ENCODE data around the gene DNAJC13.
"Not testable (repeated sequence)": the region's sequence is repeated elsewhere in the genome, so short reads cannot be mapped to it uniquely, and the experiment has no call there.

DNAJC13 gene

DNA sequence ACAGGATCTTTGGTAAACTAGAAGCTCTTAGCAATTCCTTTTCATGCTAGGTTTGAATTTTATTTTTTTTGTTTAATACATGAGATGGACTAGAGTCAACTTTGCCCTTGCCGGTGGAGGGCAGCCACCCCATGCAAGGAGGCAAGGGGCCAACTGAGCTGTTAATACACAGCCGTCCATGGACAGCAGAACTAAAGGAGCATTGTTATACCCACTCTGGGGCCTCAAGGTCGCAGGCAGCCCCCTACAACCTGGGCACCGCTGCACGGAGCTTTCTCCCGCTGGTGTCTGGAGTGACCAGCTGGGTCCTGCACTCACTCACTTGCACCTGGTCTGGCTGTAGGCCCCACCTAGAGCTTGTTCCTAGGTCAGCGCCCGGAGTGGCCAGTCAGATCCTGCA, 131.9 kb downstream of the DNAJC13 start:
- no peak for DNase-seq

DNA sequence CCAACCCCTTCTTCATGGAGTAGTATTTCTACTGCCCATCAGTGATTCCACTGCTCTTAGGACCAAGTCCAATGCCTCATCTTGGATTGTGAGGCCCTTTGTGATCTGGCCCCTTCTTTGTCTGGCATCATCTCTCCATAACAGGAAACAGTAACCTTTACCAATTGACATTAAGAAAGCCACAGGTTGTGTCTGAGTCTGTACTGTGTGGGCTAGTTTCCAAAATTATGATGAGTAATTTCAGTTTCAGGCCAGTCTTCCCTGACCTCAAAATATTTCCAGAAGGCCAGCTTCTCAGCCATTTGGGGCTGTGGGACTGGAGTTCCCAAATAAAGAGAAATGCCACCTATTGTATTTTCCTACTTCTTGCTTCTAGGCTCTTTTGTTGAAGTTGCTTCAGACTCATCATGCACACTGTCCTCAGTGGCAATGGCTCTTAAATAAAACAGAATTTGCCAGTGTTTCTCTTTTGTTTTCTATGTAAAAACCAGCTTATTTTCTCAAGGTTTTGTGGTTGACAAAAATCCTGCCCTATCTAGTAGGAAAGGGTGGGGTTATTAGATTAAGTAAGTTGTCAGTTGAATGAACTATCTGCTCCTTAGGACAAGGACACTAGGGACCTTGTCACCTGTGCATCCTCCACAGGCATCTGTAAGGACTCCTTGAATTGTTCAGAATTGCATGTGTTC, 132.7 kb downstream of the DNAJC13 start:
- no peak for DNase-seq

DNA sequence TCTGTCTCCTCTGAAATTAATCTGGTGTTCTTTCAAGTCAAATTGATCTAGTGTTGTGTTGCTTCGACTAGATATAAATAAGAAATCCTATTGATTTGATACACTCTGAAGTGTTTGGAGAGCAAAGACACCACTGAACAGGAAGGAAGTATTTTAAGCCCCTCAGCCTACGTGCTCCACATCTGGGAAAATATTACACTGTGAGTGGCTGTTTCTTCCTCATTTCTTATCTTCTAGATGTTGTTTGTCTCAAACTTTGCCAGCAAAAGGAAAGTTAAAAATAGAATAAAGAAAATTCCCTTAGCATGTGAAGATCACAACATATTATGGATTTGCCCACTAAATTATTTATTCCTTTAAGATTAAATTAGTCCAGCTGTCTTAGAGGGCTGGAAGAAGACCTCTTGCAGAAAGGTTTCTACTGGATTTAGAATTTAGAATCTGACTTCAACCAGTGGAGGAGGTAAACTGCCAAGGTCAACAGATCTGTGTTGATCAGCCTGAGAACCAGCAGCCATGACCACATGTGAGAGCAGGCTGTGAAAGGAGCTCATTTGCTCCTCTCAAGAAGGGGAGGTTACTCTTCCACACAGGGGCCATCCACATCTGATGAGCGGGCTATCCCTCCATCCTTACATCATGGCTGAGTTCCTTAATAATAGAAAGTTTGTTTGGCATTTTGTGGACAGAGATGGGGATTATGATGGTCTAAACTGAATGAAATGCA, 133.4 kb downstream of the DNAJC13 start:
- DNase-seq = no peak

DNA sequence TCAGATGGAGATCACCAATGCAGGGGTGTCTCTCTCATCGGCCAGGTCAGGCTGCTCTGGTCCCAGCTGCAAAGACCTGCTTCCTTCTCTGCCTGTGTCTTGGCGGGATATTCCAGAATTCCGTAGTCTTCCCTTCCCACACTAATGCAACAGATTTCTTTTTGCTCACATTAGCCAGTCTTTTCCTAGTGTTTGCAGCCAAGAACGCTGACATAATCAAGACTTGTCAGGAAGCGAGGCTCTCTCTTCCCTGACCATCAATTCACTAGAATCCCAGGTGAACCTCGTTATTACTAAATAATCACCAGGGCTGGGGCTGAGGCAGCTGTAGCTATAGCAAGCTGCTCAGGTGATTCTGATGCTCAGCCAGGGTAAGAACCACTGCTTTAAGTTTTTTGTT, 136.5 kb downstream of the DNAJC13 start:
- DNase-seq = no peak

DNA sequence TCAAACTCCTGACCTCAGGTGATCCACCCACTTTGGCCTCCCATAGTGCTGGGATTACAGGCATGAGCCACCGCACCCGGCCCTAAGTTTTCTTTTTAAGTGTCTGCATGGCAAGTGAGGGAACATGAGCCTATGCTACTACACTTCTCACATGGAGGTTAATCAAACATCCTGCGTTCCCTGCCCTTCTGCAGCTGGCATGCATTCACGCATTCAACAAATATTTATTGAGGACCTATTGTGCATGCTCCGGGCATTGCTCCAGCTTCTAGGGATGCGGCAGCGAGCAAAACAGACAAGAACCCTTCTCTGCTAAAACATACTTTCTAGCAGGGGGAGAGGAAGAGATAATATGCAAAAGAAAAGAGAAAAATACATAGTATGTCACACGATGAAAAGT, 137.1 kb downstream of the DNAJC13 start:
- no peak for DNase-seq

DNA sequence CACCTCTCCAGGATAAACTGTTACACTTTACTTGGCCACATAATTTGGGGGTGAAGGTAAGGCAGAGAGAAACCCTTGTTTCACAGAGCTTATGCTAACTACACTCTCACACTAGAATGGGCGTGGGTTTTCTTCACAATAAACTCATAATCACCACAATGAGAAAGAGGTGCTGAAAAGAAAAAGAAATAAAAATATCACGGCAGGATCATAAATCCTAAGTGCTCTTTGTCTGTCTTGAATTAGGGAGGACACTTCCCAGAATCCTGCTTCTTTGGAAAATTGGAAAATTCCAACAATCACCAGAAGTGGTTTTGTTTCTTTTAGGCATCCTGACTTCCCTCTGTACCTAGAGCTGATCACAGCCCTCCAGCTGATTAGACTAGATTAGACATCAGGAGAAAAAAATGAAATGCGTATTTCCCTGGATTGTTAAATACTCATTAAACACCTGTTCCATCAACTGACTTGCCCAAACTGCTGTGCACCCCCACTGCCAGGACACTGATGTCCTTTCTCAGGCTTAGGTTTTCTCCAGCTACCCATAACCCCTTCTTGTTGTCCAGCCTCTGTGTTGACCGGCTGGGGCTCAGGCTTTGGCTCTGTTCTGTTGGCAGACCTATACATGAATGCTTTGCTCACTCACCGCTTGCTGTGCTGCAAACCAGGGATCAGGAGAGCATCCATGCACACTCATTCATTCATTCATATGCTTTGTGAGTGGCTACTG, 138.2 kb downstream of the DNAJC13 start:
- no peak for DNase-seq

DNA sequence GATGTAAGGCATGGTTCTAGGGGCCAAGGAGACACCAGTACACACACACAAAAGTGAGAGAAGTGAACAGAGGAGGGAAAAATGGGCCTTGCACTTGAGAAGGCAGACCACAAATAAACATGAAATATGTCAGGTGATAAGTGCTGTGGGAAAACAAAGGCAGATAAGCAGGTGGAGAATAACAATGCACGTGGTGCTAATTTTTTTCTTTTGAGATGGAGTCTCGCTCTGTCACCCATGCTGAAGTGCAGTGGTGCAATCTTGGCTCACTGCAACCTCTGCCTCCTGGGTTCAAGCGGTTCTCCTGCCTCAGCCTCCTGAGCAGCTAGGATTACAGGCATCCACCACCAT, 138.7 kb downstream of the DNAJC13 start:
- not testable (repeated sequence) for DNase-seq

DNA sequence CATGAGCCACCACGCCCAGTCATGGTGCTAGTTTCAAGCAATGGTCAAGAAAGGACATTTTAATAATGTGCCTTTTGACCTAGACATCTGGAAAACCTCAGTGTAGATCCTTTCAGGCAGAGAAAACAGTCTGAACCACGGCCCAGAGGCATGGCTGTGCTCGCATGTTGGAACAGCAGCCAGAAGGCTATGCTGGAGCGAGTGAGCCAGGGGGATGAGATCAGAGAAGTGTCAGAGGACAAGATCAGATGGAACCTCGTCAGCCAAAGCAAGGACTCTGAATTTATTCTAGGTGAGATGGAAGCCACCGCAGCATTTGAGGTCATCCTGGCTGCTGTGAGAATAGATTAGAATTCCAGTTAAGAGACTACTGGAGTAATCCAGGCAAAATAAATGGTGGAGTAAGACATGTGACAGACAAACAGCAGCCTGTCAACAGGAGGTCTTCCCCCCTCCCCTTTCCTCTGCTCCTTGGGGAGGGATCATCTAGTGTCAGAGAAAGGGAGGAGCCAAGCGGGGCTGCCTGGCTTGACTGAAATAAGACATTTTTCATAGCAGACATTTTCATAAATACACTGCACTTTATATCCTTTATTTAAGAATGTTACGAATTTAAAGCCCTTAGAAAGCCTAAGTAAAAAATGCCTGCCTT, 139.3 kb downstream of the DNAJC13 start:
- DNase-seq = no peak

DNA sequence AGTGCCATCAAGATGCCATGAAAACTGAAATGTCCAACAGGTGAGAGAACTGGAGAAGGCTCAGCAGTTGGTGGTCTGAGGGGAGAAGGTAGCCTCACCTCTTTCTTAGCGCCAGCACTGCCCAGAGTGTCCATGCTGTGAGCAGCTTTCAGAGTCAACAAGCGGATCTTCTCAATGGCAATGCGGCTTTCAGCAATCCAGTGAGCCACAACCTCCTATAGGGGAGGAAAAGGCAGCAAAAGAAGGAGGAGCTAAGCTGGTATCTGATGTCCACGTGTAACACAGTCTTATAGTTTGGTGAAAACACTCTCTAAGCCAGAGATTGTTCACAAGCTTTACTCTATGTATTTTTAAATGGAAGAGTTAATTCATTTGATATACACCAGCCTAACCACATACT, 143.7 kb downstream of the DNAJC13 start:
- DNase-seq = no peak

DNA sequence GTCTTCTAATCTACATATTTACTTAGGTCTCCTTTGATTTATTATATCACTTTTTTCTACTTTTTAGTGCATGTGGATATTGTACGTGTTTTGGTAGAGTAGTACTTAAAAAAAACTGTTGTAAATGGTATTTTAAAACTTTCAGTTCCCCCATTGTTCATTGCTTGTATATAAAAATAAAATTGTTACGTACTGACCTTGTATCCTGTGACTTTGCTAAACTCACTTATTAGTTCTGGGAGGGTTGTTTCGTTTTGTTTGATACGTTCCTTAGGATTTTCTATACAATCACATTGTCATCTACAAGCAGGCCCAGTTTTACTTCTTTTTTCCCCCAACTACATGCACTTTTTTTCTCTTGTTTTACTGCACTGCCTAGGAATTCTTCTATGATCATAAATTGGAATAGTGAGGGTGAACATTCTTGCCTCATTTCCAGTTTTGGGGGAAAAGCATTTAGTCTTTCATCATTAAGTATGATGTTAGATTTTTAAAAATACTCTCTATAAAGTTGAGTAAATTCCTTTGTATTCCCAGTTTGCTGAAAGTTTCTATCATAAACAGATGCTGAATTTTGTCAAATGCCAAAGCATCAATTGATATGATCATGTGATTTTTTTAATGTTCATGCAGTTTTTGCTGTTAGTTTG, 146.2 kb downstream of the DNAJC13 start:
- no peak for DNase-seq

DNA sequence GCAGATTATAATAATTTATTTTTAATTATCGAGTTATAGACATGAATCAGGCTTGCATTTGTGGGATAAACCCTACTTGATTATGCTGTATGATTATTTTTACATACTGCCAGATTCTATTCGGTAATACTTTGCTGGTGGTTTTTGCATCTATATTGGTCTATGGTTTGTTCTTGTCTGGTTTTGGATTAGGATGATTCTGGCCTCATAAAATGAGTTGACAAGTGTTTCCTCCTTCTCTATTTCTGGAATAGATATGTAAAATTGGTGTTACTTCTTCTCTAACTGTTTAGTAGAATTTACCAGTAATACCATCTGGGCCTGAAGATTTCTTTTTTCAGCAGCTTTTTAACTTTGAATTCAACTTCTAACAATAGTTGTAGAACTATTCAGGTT, 146.8 kb downstream of the DNAJC13 start:
- no peak for DNase-seq

DNA sequence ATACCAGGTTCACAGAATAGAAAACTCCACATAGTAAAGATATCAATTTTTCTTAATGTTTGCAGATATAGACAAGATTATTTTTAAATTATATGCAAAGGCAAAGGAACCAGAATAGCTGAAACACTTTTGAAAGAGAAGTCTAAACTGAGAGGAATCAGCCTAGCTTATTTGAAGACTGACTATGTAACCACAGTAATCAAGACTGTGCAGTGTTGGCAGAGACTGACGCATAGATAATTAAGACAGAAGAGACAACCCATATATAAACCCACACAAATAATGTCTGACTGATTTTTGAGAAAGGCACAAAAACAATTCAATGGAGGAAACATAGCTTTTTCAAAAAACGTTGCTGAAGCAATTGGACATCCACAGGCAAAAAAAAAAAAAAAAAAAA, 151.1 kb downstream of the DNAJC13 start:
- no peak for DNase-seq

DNA sequence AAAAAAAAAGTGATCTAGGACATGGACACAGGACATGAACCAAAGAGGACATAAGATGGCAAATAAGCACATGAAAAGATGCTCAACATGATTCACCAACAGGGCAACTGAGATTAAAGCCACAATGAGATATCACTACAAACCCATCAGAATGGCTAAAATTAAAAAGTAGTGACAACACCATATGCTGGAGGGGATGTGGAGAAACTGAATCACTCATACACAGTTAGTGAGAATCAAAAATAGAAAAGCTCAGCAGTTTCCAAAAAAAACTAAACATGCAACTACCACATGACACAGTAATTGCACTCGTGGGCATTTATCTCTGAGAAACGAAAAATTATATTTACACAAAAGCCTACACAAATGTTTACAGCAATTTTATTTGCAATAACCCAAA, 151.9 kb downstream of the DNAJC13 start:
- no peak for DNase-seq

DNA sequence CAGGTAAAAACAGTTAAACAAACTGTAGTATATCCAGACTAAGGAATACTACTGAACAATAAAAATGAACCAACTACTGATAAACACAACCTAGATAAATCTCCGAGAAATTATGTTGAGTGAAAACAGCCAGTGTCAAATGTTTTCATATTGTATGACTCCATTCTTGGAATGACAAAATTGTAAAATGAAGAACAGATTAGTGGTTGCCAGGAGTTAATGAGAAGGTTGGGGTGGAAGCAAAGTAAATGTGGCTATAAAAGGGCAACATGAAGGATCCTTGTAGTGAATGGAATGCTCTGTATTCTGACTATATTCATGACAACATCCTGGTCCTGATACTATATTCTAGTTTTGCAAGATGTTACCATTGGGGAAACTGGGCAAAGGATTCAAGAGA, 152.3 kb downstream of the DNAJC13 start:
- DNase-seq = no peak

DNA sequence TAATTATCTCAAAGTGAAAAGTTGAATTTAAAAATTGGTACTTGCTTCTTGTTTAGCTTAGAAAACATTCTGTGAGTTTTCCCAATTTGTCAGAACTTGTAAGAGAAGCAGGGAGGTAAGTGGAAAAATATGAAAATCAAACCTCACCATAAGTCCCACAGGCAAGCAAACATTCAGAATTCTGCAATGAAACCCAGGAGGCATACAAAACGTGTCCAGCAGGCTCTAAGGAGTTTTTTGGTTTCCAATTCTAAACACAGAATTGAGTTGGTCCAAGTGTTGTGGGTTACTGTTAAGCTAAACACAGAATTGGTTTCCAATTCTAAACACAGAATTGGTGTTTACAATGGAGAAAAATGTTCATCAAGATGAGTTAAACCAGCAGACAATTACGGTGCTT, 152.7 kb downstream of the DNAJC13 start:
- DNase-seq = no peak

DNA sequence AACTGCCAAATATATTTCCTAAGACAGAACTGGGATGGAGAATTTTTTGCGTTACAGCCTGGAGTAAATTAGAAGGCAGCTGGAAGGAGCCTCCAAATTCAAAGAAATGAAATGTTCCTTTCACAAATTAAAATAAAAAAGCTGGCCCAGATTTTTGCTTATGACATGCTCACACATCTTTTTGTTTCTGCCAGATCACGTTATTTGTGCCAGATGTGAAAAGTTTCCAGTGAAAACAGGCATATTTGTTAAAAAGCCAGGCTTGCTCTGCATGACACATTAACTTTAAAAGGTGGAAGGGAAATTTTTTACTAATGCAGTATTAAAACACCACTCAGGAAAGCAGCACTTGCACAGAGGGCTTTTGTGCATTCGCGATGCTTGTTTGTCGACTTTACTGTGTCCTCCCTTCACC, 156.5 kb downstream of the DNAJC13 start:
- no peak for DNase-seq

DNA sequence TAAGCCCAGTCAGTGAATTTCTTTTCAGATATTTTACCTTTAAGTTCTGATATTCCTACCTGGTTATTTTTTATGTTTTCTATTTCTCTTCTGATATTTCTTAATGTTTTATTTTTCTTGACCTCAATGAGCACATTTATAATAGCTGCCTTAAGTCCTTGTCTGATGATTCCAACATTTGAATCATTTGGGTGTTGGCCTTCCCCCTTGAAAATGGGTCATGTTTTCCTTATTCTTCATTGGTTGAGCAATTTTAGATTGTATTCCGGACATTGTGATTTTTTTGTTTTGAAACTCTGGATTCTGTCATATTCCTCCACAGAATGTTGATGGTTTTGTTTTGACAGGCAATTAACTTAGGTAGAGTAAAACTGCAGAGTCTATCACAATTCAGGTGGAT, 170.1 kb downstream of the DNAJC13 start:
- no peak for DNase-seq
